ENCODE results near the gene IRF1.

- TF ChIP-seq CTCF (IDR thresholded peaks at IDR 0.05; ENCODE audit: low read depth, low read length, missing input control) (no peak), HNF4A (conservative IDR thresholded peaks at IDR 0.05) (no peak), FOXA2 (IDR thresholded peaks at IDR 0.05) (no peak), REST (IDR thresholded peaks at IDR 0.05) (no peak), NR2F2 (IDR thresholded peaks at IDR 0.05) (no peak), EGR1 (IDR thresholded peaks at IDR 0.05; ENCODE audit: low read depth in 2 of 2) (no peak), FOXA1 (IDR thresholded peaks at IDR 0.05) (no peak), RAD21 (IDR thresholded peaks at IDR 0.05) (no peak)
- TF ChIP-seq, protein P1, sequence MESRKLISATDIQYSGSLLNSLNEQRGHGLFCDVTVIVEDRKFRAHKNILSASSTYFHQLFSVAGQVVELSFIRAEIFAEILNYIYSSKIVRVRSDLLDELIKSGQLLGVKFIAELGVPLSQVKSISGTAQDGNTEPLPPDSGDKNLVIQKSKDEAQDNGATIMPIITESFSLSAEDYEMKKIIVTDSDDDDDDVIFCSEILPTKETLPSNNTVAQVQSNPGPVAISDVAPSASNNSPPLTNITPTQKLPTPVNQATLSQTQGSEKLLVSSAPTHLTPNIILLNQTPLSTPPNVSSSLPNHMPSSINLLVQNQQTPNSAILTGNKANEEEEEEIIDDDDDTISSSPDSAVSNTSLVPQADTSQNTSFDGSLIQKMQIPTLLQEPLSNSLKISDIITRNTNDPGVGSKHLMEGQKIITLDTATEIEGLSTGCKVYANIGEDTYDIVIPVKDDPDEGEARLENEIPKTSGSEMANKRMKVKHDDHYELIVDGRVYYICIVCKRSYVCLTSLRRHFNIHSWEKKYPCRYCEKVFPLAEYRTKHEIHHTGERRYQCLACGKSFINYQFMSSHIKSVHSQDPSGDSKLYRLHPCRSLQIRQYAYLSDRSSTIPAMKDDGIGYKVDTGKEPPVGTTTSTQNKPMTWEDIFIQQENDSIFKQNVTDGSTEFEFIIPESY (IDR thresholded peaks at IDR 0.05): no peak
These were observed 20.0 kb downstream of the IRF1 start for GRCh38 chr5:132470596-132470995.

Measured in liver (tissue), 3 donors.